Natural killer cell (primary cell): ENCODE results near the gene SLC39A13. TPM values are rescaled to one million over a fixed set of nuclear protein-coding genes. Genes with fewer than 3 reads are reported as not detected.

Experiments
- ATAC-seq, 3 donors: fragments of 150-1000 bp in 2 of 3; fragments of 200-7000 bp in 1 of 3; cut with Tn5 transposase; 1 replicate in 1 of 3; 2 replicates in 2 of 3; pipeline ENCODE4 v1.10.0; 2021; ENCODE audit warnings: mild to moderate bottlenecking in 2 of 3, moderate library complexity in 2 of 3
- DNase-seq, 2 donors: peaks; one replicate each; pipeline versions ENCODE4 v3.0.0 to v3.0.0-alpha.2; 2013 to 2021; ENCODE audit warnings: mixed read lengths in 1 of 2
- H3K27ac ChIP-seq: one replicate; pipeline ENCODE4 v1.5.1; 2013; ENCODE audit warnings: mild to moderate bottlenecking, low read length
- H3K27me3 ChIP-seq: one replicate; pipeline ENCODE4 v1.6.1; 2013; ENCODE audit warnings: low read length; ENCODE audit not compliant: control insufficient read depth, insufficient read depth
- H3K36me3 ChIP-seq: one replicate; pipeline ENCODE4 v1.6.1; 2013; ENCODE audit warnings: low read length; ENCODE audit not compliant: control insufficient read depth, insufficient read depth
- H3K4me1 ChIP-seq: one replicate; pipeline ENCODE4 v1.6.1; 2013; ENCODE audit warnings: low read length; ENCODE audit not compliant: control insufficient read depth, insufficient read depth
- H3K4me3 ChIP-seq: one replicate; pipeline ENCODE4 v1.5.1; 2013; ENCODE audit warnings: low read length
- H3K9me3 ChIP-seq: one replicate; pipeline ENCODE4 v1.6.1; 2013; ENCODE audit warnings: low read length; ENCODE audit not compliant: control insufficient read depth, insufficient read depth
- H3K27ac Mint-ChIP-seq, 2 donors: one replicate each; pipeline ENCODE4 v1.8.0; 2022; ENCODE audit warnings: mild to moderate bottlenecking in 2 of 2, mixed read lengths in 2 of 2, moderate library complexity in 1 of 2
- H3K27me3 Mint-ChIP-seq, 2 donors: one replicate each; pipeline ENCODE4 v1.8.0; 2022; ENCODE audit warnings: low read depth in 2 of 2, mixed read lengths in 2 of 2
- H3K36me3 Mint-ChIP-seq: one replicate; pipeline ENCODE4 v1.8.0; 2022; ENCODE audit warnings: mixed read lengths
- H3K4me1 Mint-ChIP-seq, 2 donors: one replicate each; pipeline ENCODE4 v1.8.0; 2022; ENCODE audit warnings: mixed read lengths in 2 of 2
- H3K4me3 Mint-ChIP-seq: one replicate; pipeline ENCODE4 v1.8.0; 2022; ENCODE audit warnings: mild to moderate bottlenecking, moderate library complexity, mixed read lengths
- H3K9me3 Mint-ChIP-seq, 2 donors: one replicate each; pipeline ENCODE4 v1.8.0; 2022; ENCODE audit warnings: mixed read lengths in 2 of 2
- WGBS: methylation state at CpG from one replicate; pipeline ENCODE4 v1.1.7; 2013; ENCODE audit warnings: missing lambda C conversion rate; ENCODE audit not compliant: insufficient coverage; 5-methylcytosine and 5-hydroxymethylcytosine counted together
- intact Hi-C: fragments of 100-400 bp; cut with micrococcal nuclease; formaldehyde crosslinking; loops from one replicate; pipeline ENCODE4 v1.14.2; 2022
- total RNA-seq, 4 donors: library from RNA; stranded (reverse); fragments of 120-200 nt in 1 of 4; gene quantifications; one replicate each; pipeline versions ENCODE4 v1.2.3 to v1.2.4, GENCODE V29; 2013 to 2022
- TF ChIP-seq, protein P1 (sequence below): fragments of 200-600 bp; IDR thresholded peaks from one replicate; pipeline ENCODE4 v1.8.0; 2022; ENCODE audit warnings: antibody characterized with exemption

Gene SLC39A13
- total RNA-seq, 3 donors from 2014 or later (not counting 1 experiment from before 2014, with no cell fraction given), result 29.1 to 34.7 (median 32.6) TPM

DNA sequence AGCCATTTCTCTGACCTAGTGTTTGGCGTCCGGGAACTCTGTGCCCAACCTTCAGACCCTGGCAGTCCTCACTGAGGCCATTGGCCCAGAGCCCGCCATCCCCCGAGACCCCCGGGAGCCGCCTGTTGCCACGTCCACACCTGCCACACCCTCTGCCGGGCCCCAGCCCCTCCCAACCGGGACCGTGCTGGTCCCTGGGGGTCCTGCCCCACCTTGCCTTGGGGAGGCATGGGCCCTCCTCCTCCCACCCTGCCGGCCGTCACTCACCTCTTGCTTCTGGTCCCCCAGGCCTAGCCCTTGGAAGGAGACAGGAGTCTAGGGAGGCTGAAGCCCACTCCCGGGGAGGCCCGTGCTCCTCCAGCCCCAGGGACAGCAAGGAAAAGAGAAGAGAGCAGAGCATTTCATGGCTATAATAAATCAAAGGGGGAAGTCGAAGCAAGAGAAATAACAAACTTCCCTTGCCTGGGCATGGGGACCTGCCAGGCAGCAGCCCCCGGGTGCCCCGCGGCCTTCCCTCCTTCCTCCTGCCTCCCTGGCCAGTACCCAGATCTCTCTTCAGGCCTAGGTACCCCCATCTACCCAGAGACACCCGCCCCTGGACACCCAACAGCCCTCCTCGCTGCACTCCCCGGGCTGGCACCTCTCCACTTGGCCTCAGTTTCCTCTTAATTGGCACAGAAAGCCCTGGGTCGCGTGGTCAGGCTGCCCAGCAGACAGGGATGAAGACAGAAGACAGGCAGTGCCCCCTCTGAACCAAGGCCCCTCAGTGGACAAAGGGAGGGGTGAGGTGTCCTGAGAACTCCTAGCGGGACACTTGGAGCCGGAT, 13.0 kb upstream of the SLC39A13 start:
- H3K4me1 ChIP-seq, result peaks cover 73% of the 10 kb centered on the region
- no peak for ATAC-seq
- H3K27me3 Mint-ChIP-seq, result no peaks in the 10 kb centered on the region
- TF ChIP-seq, protein P1, sequence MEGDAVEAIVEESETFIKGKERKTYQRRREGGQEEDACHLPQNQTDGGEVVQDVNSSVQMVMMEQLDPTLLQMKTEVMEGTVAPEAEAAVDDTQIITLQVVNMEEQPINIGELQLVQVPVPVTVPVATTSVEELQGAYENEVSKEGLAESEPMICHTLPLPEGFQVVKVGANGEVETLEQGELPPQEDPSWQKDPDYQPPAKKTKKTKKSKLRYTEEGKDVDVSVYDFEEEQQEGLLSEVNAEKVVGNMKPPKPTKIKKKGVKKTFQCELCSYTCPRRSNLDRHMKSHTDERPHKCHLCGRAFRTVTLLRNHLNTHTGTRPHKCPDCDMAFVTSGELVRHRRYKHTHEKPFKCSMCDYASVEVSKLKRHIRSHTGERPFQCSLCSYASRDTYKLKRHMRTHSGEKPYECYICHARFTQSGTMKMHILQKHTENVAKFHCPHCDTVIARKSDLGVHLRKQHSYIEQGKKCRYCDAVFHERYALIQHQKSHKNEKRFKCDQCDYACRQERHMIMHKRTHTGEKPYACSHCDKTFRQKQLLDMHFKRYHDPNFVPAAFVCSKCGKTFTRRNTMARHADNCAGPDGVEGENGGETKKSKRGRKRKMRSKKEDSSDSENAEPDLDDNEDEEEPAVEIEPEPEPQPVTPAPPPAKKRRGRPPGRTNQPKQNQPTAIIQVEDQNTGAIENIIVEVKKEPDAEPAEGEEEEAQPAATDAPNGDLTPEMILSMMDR, result no peak
- H3K27ac Mint-ChIP-seq, result peak overlapping the region; percentile 83 to 92
- H3K9me3 Mint-ChIP-seq, result no peaks in the 10 kb centered on the region
- DNase-seq, result peak in 1 of 2 donors; percentile 11
- intact Hi-C loops, result no loop called here
- H3K36me3 Mint-ChIP-seq, result no peaks in the 10 kb centered on the region
- H3K36me3 ChIP-seq, result no peaks in the 10 kb centered on the region
- no peaks in the 10 kb centered on the region for H3K27me3 ChIP-seq
- H3K4me1 Mint-ChIP-seq, result peaks cover 31 to 65% of the 10 kb centered on the region in 2 donors
- WGBS, result 45% methylated on average over 25 of the region's 25 CpGs
- H3K4me3 ChIP-seq, result peak overlapping the region; percentile 34
- H3K4me3 Mint-ChIP-seq, result peak overlapping the region; percentile 60
- no peaks in the 10 kb centered on the region for H3K9me3 ChIP-seq
- H3K27ac ChIP-seq, result peak overlapping the region; percentile 97

DNA sequence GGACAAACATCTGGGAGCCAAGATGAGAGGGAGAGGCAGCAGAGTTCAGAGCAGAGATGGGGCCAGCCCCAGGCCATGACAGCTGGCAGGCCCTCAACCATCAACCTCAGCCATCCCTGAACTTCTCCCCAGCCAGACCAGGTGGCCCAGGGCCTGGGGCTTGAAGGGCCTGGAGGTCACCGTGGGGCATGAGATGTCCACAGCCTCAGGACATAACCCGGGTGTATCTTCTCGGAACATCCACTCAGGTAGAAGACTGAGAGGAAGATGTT, 12.4 kb upstream of the SLC39A13 start:
- peak overlapping the region; percentile 83 to 92 for H3K27ac Mint-ChIP-seq
- H3K4me1 Mint-ChIP-seq, result peaks cover 30 to 65% of the 10 kb centered on the region in 2 donors
- WGBS, result 94% methylated on average over 3 of the region's 3 CpGs
- DNase-seq (no peak), ATAC-seq (no peak)
- Histone ChIP-seq H3K27me3 (no peaks in the 10 kb centered on the region), H3K36me3 (no peaks in the 10 kb centered on the region), H3K9me3 (no peaks in the 10 kb centered on the region), H3K4me1 (peaks cover 73% of the 10 kb centered on the region), H3K27ac (peak overlapping the region; percentile 97), H3K4me3 (no peak overlapping the region)
- H3K9me3 Mint-ChIP-seq, result no peaks in the 10 kb centered on the region
- no peaks in the 10 kb centered on the region for H3K27me3 Mint-ChIP-seq
- H3K4me3 Mint-ChIP-seq, result no peak overlapping the region
- TF ChIP-seq, protein P1, result no peak
- intact Hi-C loops, result no loop called here
- H3K36me3 Mint-ChIP-seq, result no peaks in the 10 kb centered on the region

DNA sequence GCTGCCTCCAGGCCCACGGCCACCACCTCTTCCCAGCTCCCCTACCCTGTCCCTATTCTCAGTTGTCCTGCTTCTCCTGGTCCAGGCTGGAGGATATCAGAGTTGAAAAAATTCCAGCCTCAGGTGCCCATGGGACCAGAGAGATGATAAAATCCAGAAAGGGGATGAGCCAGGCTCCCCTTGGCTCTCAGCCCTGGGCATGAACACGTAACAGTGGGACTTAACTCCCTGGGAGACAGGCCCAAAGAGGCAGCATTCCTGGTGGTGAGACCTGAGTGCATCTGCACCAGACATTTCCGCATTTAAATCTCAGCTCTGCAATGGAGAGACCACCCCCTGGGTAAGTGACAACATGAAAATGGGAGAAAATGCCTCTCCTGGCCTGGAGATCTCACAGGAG, 10.4 kb upstream of the SLC39A13 start:
- H3K36me3 Mint-ChIP-seq, result no peaks in the 10 kb centered on the region
- H3K4me1 Mint-ChIP-seq, result peaks cover 21 to 51% of the 10 kb centered on the region in 2 donors
- no peaks in the 10 kb centered on the region for H3K27me3 Mint-ChIP-seq
- Histone ChIP-seq H3K9me3 (no peaks in the 10 kb centered on the region), H3K4me1 (peaks cover 54% of the 10 kb centered on the region), H3K36me3 (no peaks in the 10 kb centered on the region), H3K27ac (no peak overlapping the region), H3K27me3 (no peaks in the 10 kb centered on the region), H3K4me3 (no peak overlapping the region)
- DNase-seq (peak in 1 of 2 donors; percentile 1), ATAC-seq (no peak)
- H3K27ac Mint-ChIP-seq, result no peak overlapping the region
- TF ChIP-seq, protein P1, result no peak
- intact Hi-C loops, result no loop called here
- no peaks in the 10 kb centered on the region for H3K9me3 Mint-ChIP-seq
- 98% methylated on average over 3 of the region's 3 CpGs for WGBS
- no peak overlapping the region for H3K4me3 Mint-ChIP-seq

DNA sequence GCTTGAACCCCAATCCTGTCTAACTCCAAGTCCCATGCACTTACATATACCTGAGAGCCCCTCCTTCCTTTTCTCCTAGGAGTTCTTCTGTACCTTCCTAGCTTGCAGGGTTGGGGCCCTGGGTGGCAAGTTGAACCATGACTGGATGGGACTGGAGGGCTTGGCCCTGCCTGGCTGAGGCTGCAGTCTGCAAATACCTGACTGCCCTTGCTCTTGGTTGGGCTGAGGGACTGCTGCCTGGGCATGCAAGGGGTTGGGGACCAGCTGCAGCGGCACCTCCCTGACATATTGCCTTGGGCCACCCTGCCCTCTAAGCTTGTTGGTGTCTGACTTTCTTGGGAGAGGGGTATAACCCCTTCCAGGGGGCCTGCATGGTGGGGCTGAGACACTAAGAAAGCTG, 9.8 kb upstream of the SLC39A13 start:
- peaks cover 49% of the 10 kb centered on the region for H3K4me1 ChIP-seq
- no peaks in the 10 kb centered on the region for H3K27me3 ChIP-seq
- H3K27ac ChIP-seq, result no peak overlapping the region
- DNase-seq (peak in 1 of 2 donors; percentile 9), ATAC-seq (no peak)
- no peaks in the 10 kb centered on the region for H3K36me3 ChIP-seq
- no peaks in the 10 kb centered on the region for H3K9me3 ChIP-seq
- Mint-ChIP-seq H3K27ac (peak overlapping the region in 1 of 2 donors; percentile 54), H3K9me3 (no peaks in the 10 kb centered on the region), H3K36me3 (no peaks in the 10 kb centered on the region), H3K27me3 (no peaks in the 10 kb centered on the region), H3K4me1 (peaks cover 21 to 47% of the 10 kb centered on the region in 2 donors), H3K4me3 (peak overlapping the region; percentile 40)
- H3K4me3 ChIP-seq, result no peak overlapping the region
- 100% methylated on average over 1 of the region's 1 CpG for WGBS
- TF ChIP-seq, protein P1, result no peak
- intact Hi-C loops, result no loop called here
